Loucy (cell line): ENCODE results near the gene TTLL13.

Source experiments
- H2AFZ ChIP-seq: fragments of 200-600 bp; sonication (generic); 2 replicates; pipeline ENCODE4 v1.6.0; 2016; ENCODE audit warnings: antibody characterized with exemption, mild to moderate bottlenecking, low read length, moderate library complexity
- H3F3A ChIP-seq: fragments of 200-600 bp; 2 replicates; pipeline ENCODE4 v1.6.0; 2016; ENCODE audit warnings: antibody characterized with exemption, low read depth, mild to moderate bottlenecking
- H3K27me3 ChIP-seq: fragments of 200-600 bp; sonication (generic); 2 replicates; pipeline ENCODE4 v1.6.1; 2014; ENCODE audit warnings: low read length, mild to moderate bottlenecking; ENCODE audit not compliant: insufficient read depth, poor library complexity, severe bottlenecking
- H3K36me3 ChIP-seq: fragments of 200-600 bp; sonication (generic); 2 replicates; pipeline ENCODE4 v1.6.1; 2016; ENCODE audit warnings: low read length; ENCODE audit not compliant: insufficient read depth
- H3K4me1 ChIP-seq: fragments of 200-600 bp; sonication (generic); 2 replicates; pipeline ENCODE4 v1.5.1; 2014; ENCODE audit warnings: low read length, mild to moderate bottlenecking; ENCODE audit not compliant: insufficient read depth, poor library complexity, severe bottlenecking
- H3K4me2 ChIP-seq: fragments of 200-600 bp; sonication (generic); 2 replicates; pipeline ENCODE4 v1.6.0; 2014; ENCODE audit warnings: antibody characterized with exemption, low read length, low read depth, mild to moderate bottlenecking; ENCODE audit not compliant: poor library complexity, severe bottlenecking
- H3K4me3 ChIP-seq: fragments of 200-600 bp; sonication (generic); 2 replicates; pipeline ENCODE4 v1.5.1; 2014; ENCODE audit warnings: low read length, mild to moderate bottlenecking, mixed read lengths; ENCODE audit not compliant: poor library complexity, severe bottlenecking
- H3K79me2 ChIP-seq: fragments of 200-600 bp; sonication (generic); 2 replicates; pipeline ENCODE4 v1.6.1; 2014; ENCODE audit warnings: low read length; ENCODE audit not compliant: insufficient read depth
- H3K9ac ChIP-seq: fragments of 200-600 bp; sonication (generic); 2 replicates; pipeline ENCODE4 v1.6.0; 2014; ENCODE audit warnings: mild to moderate bottlenecking, low read depth, low read length, moderate library complexity; ENCODE audit not compliant: poor library complexity, severe bottlenecking
- H3K9me2 ChIP-seq: fragments of 200-600 bp; sonication (generic); replicated peaks from 2 replicates; pipeline ENCODE4 v1.6.1; 2016; ENCODE audit warnings: low read depth, low read length, mixed read lengths
- H3K9me3 ChIP-seq: fragments of 200-600 bp; sonication (generic); 2 replicates; pipeline ENCODE4 v1.6.1; 2014; ENCODE audit warnings: mild to moderate bottlenecking, antibody characterized with exemption, low read length, low read depth; ENCODE audit not compliant: insufficient read depth
- H4K20me1 ChIP-seq: fragments of 200-600 bp; sonication (generic); 2 replicates; pipeline ENCODE4 v1.6.0; 2014; ENCODE audit warnings: antibody characterized with exemption, low read length, mild to moderate bottlenecking; ENCODE audit not compliant: insufficient read depth, poor library complexity, severe bottlenecking
- CTCF ChIP-seq: fragments of 200-600 bp; sonication (generic); conservative IDR thresholded peaks from 2 replicates; pipeline ENCODE4 v1.5.1; 2014; ENCODE audit warnings: mild to moderate bottlenecking, antibody characterized with exemption, low read length
- EZH2phosphoT487 ChIP-seq: fragments of 200-600 bp; IDR thresholded peaks from 2 replicates; pipeline ENCODE4 v1.6.1; 2018; ENCODE audit warnings: antibody characterized with exemption, mild to moderate bottlenecking, moderate library complexity, borderline replicate concordance

The TTLL13 gene

DNA sequence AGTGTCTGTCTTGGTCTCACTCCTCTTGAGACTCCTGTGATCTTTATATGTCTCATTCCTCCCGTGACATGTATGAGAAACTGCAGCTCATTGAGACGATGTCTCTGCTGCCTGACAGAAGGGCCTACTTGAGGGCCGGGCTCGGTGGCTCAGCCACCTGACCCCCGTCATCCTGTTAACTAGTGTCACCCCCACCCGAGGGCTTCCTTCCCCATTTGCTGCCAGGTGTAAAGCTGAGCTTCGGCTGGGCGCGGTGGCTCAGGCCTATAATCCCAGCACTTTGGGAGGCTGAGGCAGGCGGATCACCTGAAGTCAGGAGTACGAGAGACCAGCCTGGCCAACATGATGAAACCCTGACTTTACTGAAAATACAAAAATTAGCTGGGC lies 35.5 kb upstream of the TTLL13 start:
- Histone ChIP-seq H3K4me2 (no peak overlapping the region), H3K9me2 (no peaks in the 10 kb centered on the region), H4K20me1 (no peaks in the 10 kb centered on the region), H3K79me2 (peaks cover 23% of the 10 kb centered on the region; the same call in 1 of the 2 replicates), H3K4me3 (no peak overlapping the region), H3K9ac (no peak overlapping the region), H3K27me3 (no peaks in the 10 kb centered on the region), H3K9me3 (no peaks in the 10 kb centered on the region), H3K36me3 (no peaks in the 10 kb centered on the region; the same call in 1 of the 2 replicates), H3F3A (no peaks in the 10 kb centered on the region), H2AFZ (no peak overlapping the region), H3K4me1 (peaks cover 9% of the 10 kb centered on the region)
- no peak for TF ChIP-seq CTCF
- TF ChIP-seq EZH2phosphoT487, result no peak

GRCh38 chr15:90214553-90215196 lies 34.7 kb upstream of the TTLL13 start:
- no peaks in the 10 kb centered on the region for H4K20me1 ChIP-seq
- H3K9ac ChIP-seq, result no peak overlapping the region
- no peaks in the 10 kb centered on the region for H3K9me2 ChIP-seq
- H3K4me1 ChIP-seq, result peaks cover 9% of the 10 kb centered on the region
- H3K79me2 ChIP-seq, result peaks cover 19% of the 10 kb centered on the region; the same call in 1 of the 2 replicates
- H3K36me3 ChIP-seq, result no peaks in the 10 kb centered on the region; the same call in 1 of the 2 replicates
- peak; percentile 26; the same call in 1 of the 2 replicates for TF ChIP-seq CTCF
- TF ChIP-seq EZH2phosphoT487, result no peak
- H3F3A ChIP-seq, result no peaks in the 10 kb centered on the region
- H2AFZ ChIP-seq, result no peak overlapping the region
- no peaks in the 10 kb centered on the region for H3K27me3 ChIP-seq
- H3K4me3 ChIP-seq, result no peak overlapping the region
- no peaks in the 10 kb centered on the region for H3K9me3 ChIP-seq
- no peak overlapping the region for H3K4me2 ChIP-seq

- TF ChIP-seq EZH2phosphoT487 (no peak), CTCF (no peak)
- H3K27me3 ChIP-seq, result no peaks in the 10 kb centered on the region
- H3K4me3 ChIP-seq, result no peak overlapping the region
- peaks cover 3% of the 10 kb centered on the region; the same call in 1 of the 2 replicates for H3K36me3 ChIP-seq
- peaks cover 5% of the 10 kb centered on the region; the same call in 1 of the 2 replicates for H3K79me2 ChIP-seq
- H3K4me1 ChIP-seq, result no peaks in the 10 kb centered on the region
- no peak overlapping the region for H2AFZ ChIP-seq
- no peaks in the 10 kb centered on the region for H4K20me1 ChIP-seq
- H3K9me2 ChIP-seq, result no peaks in the 10 kb centered on the region
- H3K9ac ChIP-seq, result no peak overlapping the region
- H3K4me2 ChIP-seq, result no peak overlapping the region
- H3K9me3 ChIP-seq, result no peaks in the 10 kb centered on the region
- H3F3A ChIP-seq, result no peaks in the 10 kb centered on the region
Measured at GRCh38 chr15:90217671-90218394, 31.5 kb upstream of the TTLL13 start.
